Pancreas (tissue), 10 donors: Measurements from ENCODE around the gene USO1. TPM values are rescaled to one million over a fixed set of nuclear protein-coding genes. Genes with fewer than 3 reads are reported as not detected.
"Not testable (repeated sequence)": the region's sequence is repeated elsewhere in the genome, so short reads cannot be mapped to it uniquely, and the experiment has no call there.

Experiments used
- ATAC-seq, 4 donors: fragments of 200-7000 bp; cut with Tn5 transposase; one replicate each; pipeline versions ENCODE4 v1.8.0 to v1.9.1; 2020; ENCODE audit warnings: mild to moderate bottlenecking in 4 of 4, moderate library complexity in 4 of 4
- DNase-seq, 6 donors: peaks; one replicate each; pipeline ENCODE4 v3.0.0-alpha.2; 2020
- FAIRE-seq: peaks from 2 replicates; lab custom pipeline; 2012; peaks lifted over from hg19 to GRCh38; lab: Jason Lieb, UNC
- H3K27ac ChIP-seq, 4 donors: fragments of 200-600 bp; sonication (generic); 1 replicate in 3 of 4; 2 replicates in 1 of 4; pipeline versions ENCODE4 v1.5.0 to v1.8.0; 2020
- H3K27me3 ChIP-seq, 4 donors: fragments of 200-600 bp; one replicate each; pipeline ENCODE4 v1.8.0; 2021
- H3K36me3 ChIP-seq, 3 donors: fragments of 200-600 bp; sonication (generic) in 1 of 3; one replicate each; pipeline versions ENCODE4 v1.5.0 to v1.8.0; 2020 to 2021
- H3K4me1 ChIP-seq, 3 donors: fragments of 200-600 bp; one replicate each; pipeline ENCODE4 v1.8.0; 2021
- H3K4me3 ChIP-seq, 4 donors: fragments of 200-600 bp; sonication (generic) in 2 of 4; one replicate each; pipeline versions ENCODE4 v1.5.0 to v1.8.0; 2020 to 2021
- H3K9me3 ChIP-seq, 4 donors: fragments of 200-600 bp; one replicate each; pipeline ENCODE4 v1.8.0; 2021
- CTCF ChIP-seq, 4 donors: fragments of 200-600 bp; sonication (generic) in 3 of 4; IDR thresholded peaks; one replicate each; pipeline versions ENCODE4 v1.5.0 to v1.8.0; 2021; ENCODE audit warnings: antibody characterized with exemption in 4 of 4
- WGBS, 2 donors: extraction: QIAGEN DNeasy Blood & Tissue Kit; methylation state at CpG; one replicate each; pipeline ENCODE4 v1.1.7; 2013; 5-methylcytosine and 5-hydroxymethylcytosine counted together
- intact Hi-C, 3 donors: fragments of 100-400 bp; cut with DNase I; formaldehyde crosslinking; loops; one replicate each; pipeline versions ENCODE4 v1.11.1 to v1.14.2; 2022
- polyA plus RNA-seq, 2 donors: library from polyadenylated mRNA; stranded (reverse); fragments of 200-250 nt; gene quantifications; one replicate each; pipeline ENCODE4 v1.2.3, GENCODE V29; 2013
- total RNA-seq, 6 donors: library from RNA; stranded (reverse); fragmentation: NEBNext Ultra II Directional in 4 of 6; extraction: Animal tissue kit (Norgen Biotek cat#: 25700) in 4 of 6; gene quantifications; one replicate each; pipeline versions ENCODE4 v1.2.1 to v1.2.4, GENCODE V29; 2021 to 2023
- donor health status: healthy with polysubstance abuse.
- donor health status: DM: no; HTN: no; CAD: no; lungs with moderate emphysema.
- donor health status: DM: no; HTN: no; CAD: no.
- donor health status: control.
- donor health status: control.
- donor health status: Bipolar disorder and iron deficiency.
- donor health status: DM: yes; HTN: yes; CAD: no.
- donor health status: DM: no; HTN: no; CAD: no.
- donor health status: DM: no; HTN: no; CAD: no.
- donor health status: DM: yes; HTN: yes; CAD: no.

USO1 gene
- total and polyA plus RNA-seq, 8 donors: 31.2 to 58.2 (median 51.4) TPM

GRCh38 chr4:75848171-75848760 is 123.9 kb downstream of the USO1 start:
- H3K4me3 ChIP-seq, H3K9me3 ChIP-seq, FAIRE-seq, intact Hi-C loops, H3K27me3 ChIP-seq, H3K27ac ChIP-seq, H3K36me3 ChIP-seq: not testable (repeated sequence)
- 17 to 21% methylated on average over 14 of the region's 14 CpGs for WGBS, 2 donors
- peak; percentile 20 to 67 (median 42) for TF ChIP-seq CTCF (IDR thresholded peaks at IDR 0.05)
- DNase-seq (peak in 4 of 6 donors; percentile 18 to 51 (median 25)), ATAC-seq (peak; percentile 95 to 98 (median 96))
- peaks cover 0 to 14% (median 0%) of the 10 kb centered on the region in 3 donors for H3K4me1 ChIP-seq

GRCh38 chr4:75848891-75849290 is 124.5 kb downstream of the USO1 start:
- ATAC-seq: no peak
- TF ChIP-seq CTCF (IDR thresholded peaks at IDR 0.05): no peak
- Histone ChIP-seq H3K9me3 (no peaks in the 10 kb centered on the region), H3K4me1 (peaks cover 0 to 12% (median 0%) of the 10 kb centered on the region in 3 donors), H3K27ac (no peak overlapping the region), H3K27me3 (no peaks in the 10 kb centered on the region), H3K36me3 (no peaks in the 10 kb centered on the region), H3K4me3 (no peak overlapping the region)
- 61 to 69% methylated on average over 4 of the region's 4 CpGs for WGBS, 2 donors
- intact Hi-C loops: no loop called here
- FAIRE-seq: no peak
- no peak for DNase-seq

- FAIRE-seq (no peak), ATAC-seq (no peak), DNase-seq (no peak)
- peaks cover 0 to 10% (median 0%) of the 10 kb centered on the region in 3 donors for H3K4me1 ChIP-seq
- H3K4me3 ChIP-seq: no peak overlapping the region
- 79 to 90% methylated on average over 6 of the region's 6 CpGs for WGBS, 2 donors
- TF ChIP-seq CTCF (IDR thresholded peaks at IDR 0.05): no peak
- H3K36me3 ChIP-seq: no peaks in the 10 kb centered on the region
- intact Hi-C loops: no loop called here
- H3K27ac ChIP-seq: no peak overlapping the region
- H3K9me3 ChIP-seq: no peaks in the 10 kb centered on the region
- H3K27me3 ChIP-seq: no peaks in the 10 kb centered on the region
Observed at GRCh38 chr4:75849461-75849860, 125.1 kb downstream of the USO1 start.

GRCh38 chr4:75858721-75859120 is 134.3 kb downstream of the USO1 start:
- FAIRE-seq (no peak), ATAC-seq (no peak), DNase-seq (no peak)
- H3K4me3 ChIP-seq: no peak overlapping the region
- no peaks in the 10 kb centered on the region for H3K27me3 ChIP-seq
- 68 to 86% methylated on average over 1 of the region's 1 CpG for WGBS, 2 donors
- no peaks in the 10 kb centered on the region for H3K36me3 ChIP-seq
- no peaks in the 10 kb centered on the region for H3K9me3 ChIP-seq
- no peaks in the 10 kb centered on the region for H3K4me1 ChIP-seq
- intact Hi-C loops: no loop called here
- no peak for TF ChIP-seq CTCF (IDR thresholded peaks at IDR 0.05)
- H3K27ac ChIP-seq: no peak overlapping the region

GRCh38 chr4:75860606-75861005 is 136.2 kb downstream of the USO1 start:
- ATAC-seq (no peak), DNase-seq (no peak), FAIRE-seq (no peak)
- WGBS, 2 donors: 45 to 56% methylated on average over 5 of the region's 5 CpGs
- intact Hi-C loops: no loop called here
- Histone ChIP-seq H3K9me3 (no peaks in the 10 kb centered on the region), H3K27me3 (no peaks in the 10 kb centered on the region), H3K27ac (no peak overlapping the region), H3K4me3 (no peak overlapping the region), H3K4me1 (no peaks in the 10 kb centered on the region), H3K36me3 (no peaks in the 10 kb centered on the region)
- TF ChIP-seq CTCF (IDR thresholded peaks at IDR 0.05): no peak
